H9 (cell line): ENCODE results near the gene KAT8. TPM values are rescaled to one million over a fixed set of nuclear protein-coding genes. Genes with fewer than 3 reads are reported as not detected.

Experiments used
- DNase-seq: peaks from one replicate; pipeline ENCODE4 v3.0.0-alpha.2; 2017
- H2AFZ ChIP-seq: one replicate; pipeline ENCODE4 v1.6.1; 2013; ENCODE audit warnings: mild to moderate bottlenecking, low read length, control low read depth, moderate library complexity
- H2AK5ac ChIP-seq: 2 replicates; pipeline ENCODE4 v1.6.1; 2013; ENCODE audit warnings: low read length, control low read depth, mixed read lengths; ENCODE audit not compliant: insufficient read length
- H2BK120ac ChIP-seq: one replicate; pipeline ENCODE4 v1.6.1; 2013; ENCODE audit warnings: low read depth, mild to moderate bottlenecking, low read length, control low read depth, inconsistent platforms; ENCODE audit not compliant: poor library complexity, severe bottlenecking
- H2BK12ac ChIP-seq: 2 replicates; pipeline ENCODE4 v1.6.1; 2013; ENCODE audit warnings: low read length, control low read depth, mixed read lengths, low read depth; ENCODE audit not compliant: insufficient read length
- H2BK15ac ChIP-seq: 2 replicates; pipeline ENCODE4 v1.6.1; 2013; ENCODE audit warnings: low read depth, low read length, control low read depth
- H2BK20ac ChIP-seq: one replicate; pipeline ENCODE4 v1.6.1; 2013; ENCODE audit warnings: low read depth, mild to moderate bottlenecking, low read length, control low read depth, inconsistent platforms; ENCODE audit not compliant: poor library complexity, severe bottlenecking
- H2BK5ac ChIP-seq: 2 replicates; pipeline ENCODE4 v1.6.1; 2013; ENCODE audit warnings: low read length, control low read depth, mixed read lengths; ENCODE audit not compliant: insufficient read length
- H3K14ac ChIP-seq: 2 replicates; pipeline ENCODE4 v1.6.1; 2013; ENCODE audit warnings: low read length, control low read depth; ENCODE audit not compliant: insufficient read depth
- H3K18ac ChIP-seq: 2 replicates; pipeline ENCODE4 v1.6.1; 2013; ENCODE audit warnings: low read depth, mild to moderate bottlenecking, mixed read lengths, low read length, control low read depth; ENCODE audit not compliant: insufficient read length
- H3K23ac ChIP-seq: 2 replicates; pipeline ENCODE4 v1.6.1; 2013; ENCODE audit warnings: low read length, control low read depth, mixed read lengths, low read depth; ENCODE audit not compliant: insufficient read length
- H3K23me2 ChIP-seq: 2 replicates; pipeline ENCODE4 v1.6.1; 2013; ENCODE audit warnings: low read depth, mild to moderate bottlenecking, mixed read lengths, low read length, control low read depth; ENCODE audit not compliant: insufficient read length, poor library complexity, severe bottlenecking
- H3K27ac ChIP-seq: 2 replicates; pipeline ENCODE4 v1.5.1; 2013; ENCODE audit warnings: low read length, control low read depth, mixed read lengths, low read depth; ENCODE audit not compliant: insufficient read length
- H3K27me3 ChIP-seq: 2 replicates; pipeline ENCODE4 v1.6.1; 2013; ENCODE audit warnings: low read length, control low read depth, inconsistent platforms; ENCODE audit not compliant: insufficient read depth
- H3K4ac ChIP-seq: 2 replicates; pipeline ENCODE4 v1.6.1; 2013; ENCODE audit warnings: low read depth, mild to moderate bottlenecking, control low read depth, inconsistent platforms, low read length, moderate library complexity
- H3K4me1 ChIP-seq: 2 replicates; pipeline ENCODE4 v1.6.1; 2013; ENCODE audit warnings: low read length, control low read depth, inconsistent platforms; ENCODE audit not compliant: insufficient read depth
- H3K4me2 ChIP-seq: 2 replicates; pipeline ENCODE4 v1.6.1; 2013; ENCODE audit warnings: low read length, control low read depth, mixed read lengths; ENCODE audit not compliant: insufficient read length, insufficient read depth
- H3K56ac ChIP-seq: 2 replicates; pipeline ENCODE4 v1.6.1; 2013; ENCODE audit warnings: low read depth, mild to moderate bottlenecking, mixed read lengths, low read length, control low read depth; ENCODE audit not compliant: insufficient read length
- H3K79me1 ChIP-seq: 2 replicates; pipeline ENCODE4 v1.6.1; 2013; ENCODE audit warnings: low read depth, mild to moderate bottlenecking, moderate library complexity, low read length, control low read depth, inconsistent platforms; ENCODE audit not compliant: insufficient read depth, poor library complexity, severe bottlenecking
- H3K79me2 ChIP-seq: 2 replicates; pipeline ENCODE4 v1.6.1; 2013; ENCODE audit warnings: low read length, control low read depth, inconsistent platforms; ENCODE audit not compliant: insufficient read depth
- H3K9ac ChIP-seq: 2 replicates; pipeline ENCODE4 v1.6.1; 2013; ENCODE audit warnings: low read length, control low read depth, mixed read lengths; ENCODE audit not compliant: insufficient read length; ENCODE audit errors: extremely low read depth
- H3K9me3 ChIP-seq: one replicate; pipeline ENCODE4 v1.6.1; 2013; ENCODE audit warnings: low read depth, low read length, inconsistent platforms; ENCODE audit not compliant: control insufficient read depth
- H3T11ph ChIP-seq: one replicate; pipeline ENCODE4 v1.6.1; 2013; ENCODE audit warnings: mild to moderate bottlenecking, low read length, control low read depth, inconsistent platforms
- H4K20me1 ChIP-seq: one replicate; pipeline ENCODE4 v1.6.1; 2013; ENCODE audit not compliant: control insufficient read depth, insufficient read length, insufficient read depth
- H4K5ac ChIP-seq: 2 replicates; pipeline ENCODE4 v1.6.1; 2013; ENCODE audit warnings: low read depth, mild to moderate bottlenecking, mixed read lengths, low read length, control low read depth; ENCODE audit not compliant: insufficient read length
- H4K8ac ChIP-seq: replicated peaks from 2 replicates; pipeline ENCODE4 v1.6.1; 2013; ENCODE audit warnings: low read length, control low read depth, mixed read lengths, low read depth; ENCODE audit not compliant: insufficient read length
- H4K91ac ChIP-seq: 2 replicates; pipeline ENCODE4 v1.6.1; 2013; ENCODE audit warnings: low read depth, mild to moderate bottlenecking, moderate library complexity, mixed read lengths, low read length, control low read depth; ENCODE audit not compliant: insufficient read length
- H3K27ac Mint-ChIP-seq, 3 experiments: 2 replicates in 2 of 3; 3 replicates in 1 of 3; pipeline ENCODE4 v1.8.0; 2020 to 2021; ENCODE audit warnings: mixed read lengths in 3 of 3, mild to moderate bottlenecking in 1 of 3, moderate library complexity in 1 of 3
- H3K27me3 Mint-ChIP-seq: 2 replicates; pipeline ENCODE4 v1.8.0; 2021; ENCODE audit warnings: low read depth, mild to moderate bottlenecking, moderate library complexity, mixed read lengths
- H3K36me3 Mint-ChIP-seq, 3 experiments: 2 replicates in 2 of 3; 3 replicates in 1 of 3; pipeline ENCODE4 v1.8.0; 2020 to 2021; ENCODE audit warnings: low read depth in 3 of 3, mixed read lengths in 3 of 3; ENCODE audit not compliant: insufficient read depth in 1 of 3
- H3K4me1 Mint-ChIP-seq, 2 experiments: 2 replicates each; pipeline ENCODE4 v1.8.0; 2020; ENCODE audit warnings: mixed read lengths in 2 of 2
- H3K4me3 Mint-ChIP-seq, 2 experiments: 2 replicates in 1 of 2; 3 replicates in 1 of 2; pipeline ENCODE4 v1.8.0; 2020 to 2021; ENCODE audit warnings: mild to moderate bottlenecking in 2 of 2, mixed read lengths in 2 of 2, moderate library complexity in 1 of 2
- H3K9me3 Mint-ChIP-seq, 2 experiments: 2 replicates in 1 of 2; 3 replicates in 1 of 2; pipeline ENCODE4 v1.8.0; 2020; ENCODE audit warnings: mild to moderate bottlenecking in 2 of 2, mixed read lengths in 2 of 2, moderate library complexity in 1 of 2
- whole genome bisulfite sequencing: extraction: QIAGEN DNeasy Blood & Tissue Kit; methylation state at CpG from one replicate; pipeline ENCODE4 v1.1.7; 2013; ENCODE audit warnings: missing lambda C conversion rate, low lambda C conversion rate, mixed read lengths; ENCODE audit not compliant: insufficient read length; ENCODE audit errors: extremely low coverage; 5-methylcytosine and 5-hydroxymethylcytosine counted together
- total RNA-seq: library from RNA; stranded (reverse); gene quantifications from 2 replicates; pipeline ENCODE4 v1.2.1, GENCODE V29; 2021
- TF ChIP-seq, protein P1 (sequence below): fragments of 200-600 bp; sonication (generic); conservative IDR thresholded peaks from 3 replicates; pipeline ENCODE4 v1.8.0; 2021; ENCODE audit warnings: antibody characterized with exemption, mild to moderate bottlenecking

The KAT8 gene
- total RNA-seq, 1 experiment from 2014 or later: 52.1 TPM

GRCh38 chr16:31077024-31077423 is 40.4 kb upstream of the KAT8 start:
- Histone ChIP-seq H3K4me1 (no peaks in the 10 kb centered on the region), H3K27me3 (no peaks in the 10 kb centered on the region), H4K20me1 (peaks cover 4% of the 10 kb centered on the region), H2BK12ac (no peak overlapping the region), H3T11ph (no peak overlapping the region), H3K14ac (no peak overlapping the region), H2AFZ (no peak overlapping the region), H2BK120ac (no peak overlapping the region), H3K4me2 (no peak overlapping the region), H3K9ac (no peak overlapping the region), H3K23me2 (peaks cover 7% of the 10 kb centered on the region), H3K56ac (no peak overlapping the region), H3K23ac (no peak overlapping the region), H3K79me1 (peaks cover 6% of the 10 kb centered on the region), H4K5ac (no peak overlapping the region), H3K4ac (no peak overlapping the region), H4K8ac (no peak overlapping the region), H3K79me2 (peaks cover 12% of the 10 kb centered on the region; the same call in 1 of the 2 replicates), H3K18ac (no peak overlapping the region), H3K9me3 (no peaks in the 10 kb centered on the region), H2BK15ac (no peak overlapping the region), H2BK5ac (no peak overlapping the region), H3K27ac (no peak overlapping the region), H2AK5ac (no peak overlapping the region), H4K91ac (no peak overlapping the region), H2BK20ac (no peak overlapping the region)
- peak; percentile 14 for DNase-seq
- Mint-ChIP-seq H3K4me1 (peaks cover 11 to 15% of the 10 kb centered on the region in 2 experiments), H3K27me3 (no peaks in the 10 kb centered on the region), H3K4me3 (no peak overlapping the region; a peak in 1 of 5 replicates), H3K27ac (no peak overlapping the region), H3K36me3 (peaks cover 27 to 51% (median 49%) of the 10 kb centered on the region in 3 experiments; a peak in 6 of 7 replicates), H3K9me3 (no peaks in the 10 kb centered on the region; a peak in 1 of 5 replicates)
- no CpG with 5 or more reads among the region's 13 CpGs for WGBS
- TF ChIP-seq, protein P1, sequence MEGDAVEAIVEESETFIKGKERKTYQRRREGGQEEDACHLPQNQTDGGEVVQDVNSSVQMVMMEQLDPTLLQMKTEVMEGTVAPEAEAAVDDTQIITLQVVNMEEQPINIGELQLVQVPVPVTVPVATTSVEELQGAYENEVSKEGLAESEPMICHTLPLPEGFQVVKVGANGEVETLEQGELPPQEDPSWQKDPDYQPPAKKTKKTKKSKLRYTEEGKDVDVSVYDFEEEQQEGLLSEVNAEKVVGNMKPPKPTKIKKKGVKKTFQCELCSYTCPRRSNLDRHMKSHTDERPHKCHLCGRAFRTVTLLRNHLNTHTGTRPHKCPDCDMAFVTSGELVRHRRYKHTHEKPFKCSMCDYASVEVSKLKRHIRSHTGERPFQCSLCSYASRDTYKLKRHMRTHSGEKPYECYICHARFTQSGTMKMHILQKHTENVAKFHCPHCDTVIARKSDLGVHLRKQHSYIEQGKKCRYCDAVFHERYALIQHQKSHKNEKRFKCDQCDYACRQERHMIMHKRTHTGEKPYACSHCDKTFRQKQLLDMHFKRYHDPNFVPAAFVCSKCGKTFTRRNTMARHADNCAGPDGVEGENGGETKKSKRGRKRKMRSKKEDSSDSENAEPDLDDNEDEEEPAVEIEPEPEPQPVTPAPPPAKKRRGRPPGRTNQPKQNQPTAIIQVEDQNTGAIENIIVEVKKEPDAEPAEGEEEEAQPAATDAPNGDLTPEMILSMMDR: no peak
